Effector memory CD4-positive, alpha-beta T cell (primary cell): ENCODE results near the gene HSPB7.
"Not testable (repeated sequence)": the region's sequence is repeated elsewhere in the genome, so short reads cannot be mapped to it uniquely, and the experiment has no call there.

Source experiments
- DNase-seq, 3 donors: peaks; one replicate each; pipeline ENCODE4 v3.0.0-alpha.2; 2020
- H3K27ac ChIP-seq: 2 replicates; pipeline ENCODE4 v1.7.0; 2013; ENCODE audit warnings: mild to moderate bottlenecking, low read length, moderate library complexity; ENCODE audit not compliant: insufficient read depth, poor library complexity, severe bottlenecking
- H3K27me3 ChIP-seq: replicated peaks from 2 replicates; pipeline ENCODE4 v1.7.0; 2013; ENCODE audit warnings: mild to moderate bottlenecking, low read length; ENCODE audit not compliant: insufficient read depth, control insufficient read depth, poor library complexity, severe bottlenecking
- H3K36me3 ChIP-seq: 2 replicates; pipeline ENCODE4 v1.7.0; 2013; ENCODE audit warnings: mild to moderate bottlenecking, low read length, moderate library complexity; ENCODE audit not compliant: control insufficient read depth, insufficient read depth
- H3K4me1 ChIP-seq: 2 replicates; pipeline ENCODE4 v1.7.0; 2013; ENCODE audit warnings: low read length, mild to moderate bottlenecking; ENCODE audit not compliant: control insufficient read depth, insufficient read depth, poor library complexity, severe bottlenecking
- H3K4me3 ChIP-seq: 2 replicates; pipeline ENCODE4 v1.7.0; 2013; ENCODE audit warnings: low read length, low read depth, mild to moderate bottlenecking; ENCODE audit not compliant: insufficient read depth, poor library complexity, severe bottlenecking
- H3K9me3 ChIP-seq: 2 replicates; pipeline ENCODE4 v1.7.0; 2013; ENCODE audit warnings: mild to moderate bottlenecking, low read length, moderate library complexity; ENCODE audit not compliant: control insufficient read depth

The HSPB7 gene

GRCh38 chr1:16050328-16050727 lies 32.5 kb upstream of the HSPB7 start:
- Histone ChIP-seq H3K27me3 (no peaks in the 10 kb centered on the region), H3K27ac (no peak overlapping the region), H3K4me1 (peaks cover 8% of the 10 kb centered on the region), H3K9me3 (no peaks in the 10 kb centered on the region), H3K4me3 (no peak overlapping the region), H3K36me3 (no peaks in the 10 kb centered on the region)
- no peak for DNase-seq

- Histone ChIP-seq H3K36me3 (no peaks in the 10 kb centered on the region), H3K9me3 (no peaks in the 10 kb centered on the region), H3K27me3 (no peaks in the 10 kb centered on the region), H3K27ac (no peak overlapping the region), H3K4me3 (peak overlapping the region; percentile 48), H3K4me1 (peaks cover 8% of the 10 kb centered on the region)
- DNase-seq, result peak; percentile 8 to 19 (median 11)
These were observed 30.8 kb upstream of the HSPB7 start for GRCh38 chr1:16048573-16049189.

GRCh38 chr1:16047791-16048475 lies 30.1 kb upstream of the HSPB7 start:
- Histone ChIP-seq H3K36me3 (no peaks in the 10 kb centered on the region), H3K27ac (no peak overlapping the region), H3K4me3 (no peak overlapping the region), H3K4me1 (peaks cover 8% of the 10 kb centered on the region), H3K27me3 (no peaks in the 10 kb centered on the region), H3K9me3 (no peaks in the 10 kb centered on the region)
- no peak for DNase-seq

GRCh38 chr1:16046842-16047241 lies 29.0 kb upstream of the HSPB7 start:
- no peak overlapping the region for H3K27ac ChIP-seq
- H3K27me3 ChIP-seq, result no peaks in the 10 kb centered on the region
- no peaks in the 10 kb centered on the region for H3K36me3 ChIP-seq
- no peak overlapping the region for H3K4me3 ChIP-seq
- peaks cover 8% of the 10 kb centered on the region for H3K4me1 ChIP-seq
- no peak for DNase-seq
- H3K9me3 ChIP-seq, result no peaks in the 10 kb centered on the region

- no peak for DNase-seq
- no peak overlapping the region for H3K27ac ChIP-seq
These were observed 26.1 kb upstream of the HSPB7 start for GRCh38 chr1:16043950-16044349.

GRCh38 chr1:16043521-16043920 lies 25.7 kb upstream of the HSPB7 start, which contains the start of gene CLCNKB:
CLCNKB (plus strand) TSS chr1:16043782; CDS start chr1:16044493, 711 bp downstream.
- DNase-seq, result no peak
- Histone ChIP-seq H3K4me1 (peaks cover 4% of the 10 kb centered on the region), H3K4me3 (no peak within 1 kb of the TSS), H3K27ac (no peak within 1 kb of the TSS), H3K9me3 (no peaks in the 10 kb centered on the region), H3K27me3 (no peaks in the 10 kb centered on the region), H3K36me3 (no peaks in the 10 kb centered on the region)

More at GRCh38 chr1:16043950-16044349, 26.1 kb upstream of the HSPB7 start:
- H3K27me3 ChIP-seq, result no peaks in the 10 kb centered on the region
- H3K9me3 ChIP-seq, result no peaks in the 10 kb centered on the region
- H3K36me3 ChIP-seq, result no peaks in the 10 kb centered on the region
- no peak overlapping the region for H3K4me3 ChIP-seq
- H3K4me1 ChIP-seq, result peaks cover 8% of the 10 kb centered on the region

GRCh38 chr1:16042654-16043053 lies 24.8 kb upstream of the HSPB7 start:
- not testable (repeated sequence) for H3K4me3 ChIP-seq, H3K27ac ChIP-seq, H3K9me3 ChIP-seq, H3K27me3 ChIP-seq, DNase-seq, H3K36me3 ChIP-seq, H3K4me1 ChIP-seq

- Histone ChIP-seq H3K27me3 (no peaks in the 10 kb centered on the region), H3K4me1 (no peaks in the 10 kb centered on the region), H3K4me3 (no peak overlapping the region), H3K36me3 (no peaks in the 10 kb centered on the region), H3K9me3 (no peaks in the 10 kb centered on the region), H3K27ac (no peak overlapping the region)
- DNase-seq, result no peak
These were observed 24.3 kb upstream of the HSPB7 start for GRCh38 chr1:16042096-16042495.

GRCh38 chr1:16041200-16041599 lies 23.4 kb upstream of the HSPB7 start:
- no peak overlapping the region for H3K27ac ChIP-seq
- no peak for DNase-seq
- no peaks in the 10 kb centered on the region for H3K36me3 ChIP-seq
- H3K27me3 ChIP-seq, result no peaks in the 10 kb centered on the region
- no peak overlapping the region for H3K4me3 ChIP-seq
- H3K4me1 ChIP-seq, result no peaks in the 10 kb centered on the region
- H3K9me3 ChIP-seq, result no peaks in the 10 kb centered on the region

- not testable (repeated sequence) for DNase-seq, H3K27ac ChIP-seq, H3K36me3 ChIP-seq, H3K4me1 ChIP-seq, H3K4me3 ChIP-seq, H3K27me3 ChIP-seq, H3K9me3 ChIP-seq
These were observed 22.0 kb upstream of the HSPB7 start for GRCh38 chr1:16039871-16040270.
